VCaP (cell line): ENCODE results near the gene IL36B.

ENCODE experiments used
- H3K27ac ChIP-seq: fragments of 450-650 bp; 2 replicates; pipeline ENCODE4 v1.5.1; 2017
- CTCF ChIP-seq: fragments of 450-650 bp; conservative IDR thresholded peaks from 2 replicates; pipeline ENCODE4 v1.5.1; 2017; ENCODE audit warnings: mild to moderate bottlenecking, moderate library complexity

IL36B gene

GRCh38 chr2:113041871-113042270, 10.8 kb downstream of the IL36B start:
- TF ChIP-seq CTCF, result no peak; the same call in 1 of the 2 replicates

GRCh38 chr2:113039719-113040118, 12.9 kb downstream of the IL36B start:
- no peak for TF ChIP-seq CTCF
- H3K27ac ChIP-seq, result no peak overlapping the region

More at GRCh38 chr2:113041871-113042270, 10.8 kb downstream of the IL36B start:
- H3K27ac ChIP-seq, result no peak overlapping the region

- no peak overlapping the region for H3K27ac ChIP-seq
- no peak for TF ChIP-seq CTCF
These were observed 13.5 kb downstream of the IL36B start for GRCh38 chr2:113039158-113039557.

- no peak for TF ChIP-seq CTCF
- no peak overlapping the region for H3K27ac ChIP-seq
These were observed 14.4 kb downstream of the IL36B start for GRCh38 chr2:113038291-113038690.

- no peak overlapping the region for H3K27ac ChIP-seq
- TF ChIP-seq CTCF, result no peak
These were observed 15.9 kb downstream of the IL36B start for GRCh38 chr2:113036763-113037162.

- TF ChIP-seq CTCF, result no peak
- no peak overlapping the region for H3K27ac ChIP-seq
These were observed 18.7 kb downstream of the IL36B start for GRCh38 chr2:113034016-113034415.

GRCh38 chr2:113032737-113033136, 19.9 kb downstream of the IL36B start:
- no peak overlapping the region for H3K27ac ChIP-seq
- no peak for TF ChIP-seq CTCF

GRCh38 chr2:113028112-113028511, 24.6 kb downstream of the IL36B start:
- no peak for TF ChIP-seq CTCF

More at GRCh38 chr2:113028112-113028511, 24.6 kb downstream of the IL36B start:
- H3K27ac ChIP-seq, result no peak overlapping the region
